NCI-H2029 (cell line): ENCODE results near the gene DIABLO.
"Not testable (repeated sequence)": the region's sequence is repeated elsewhere in the genome, so short reads cannot be mapped to it uniquely, and the experiment has no call there.

Source experiments
- DNase-seq: peaks from one replicate; lab custom pipeline; 2025; lab: John Stamatoyannopoulos, UW

Gene DIABLO

GRCh38 chr12:122189626-122190475 lies 36.0 kb downstream of the DIABLO start:
- no peak for DNase-seq

DNA sequence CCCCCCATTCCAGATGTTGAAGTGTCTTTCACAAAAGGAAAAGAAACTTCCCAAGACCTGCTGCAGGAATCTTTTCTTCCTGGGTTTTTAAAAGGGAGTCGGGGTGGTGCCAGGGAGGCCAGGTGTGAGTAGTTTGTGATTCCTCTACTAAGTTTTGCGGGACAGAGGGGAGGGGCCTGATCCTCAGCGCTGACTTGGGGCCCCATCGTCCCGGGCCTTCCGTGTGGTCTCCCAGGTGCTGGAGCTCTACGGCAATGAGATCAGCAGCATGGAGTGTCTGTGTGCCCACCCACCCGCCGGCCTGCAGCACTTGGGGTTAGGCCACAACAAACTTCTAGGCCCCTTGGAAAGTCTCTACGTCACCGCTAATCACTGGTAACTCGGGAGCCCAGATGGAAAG lies 38.4 kb downstream of the DIABLO start:
- DNase-seq = no peak

GRCh38 chr12:122185494-122186082 lies 40.3 kb downstream of the DIABLO start:
- no peak for DNase-seq

DNA sequence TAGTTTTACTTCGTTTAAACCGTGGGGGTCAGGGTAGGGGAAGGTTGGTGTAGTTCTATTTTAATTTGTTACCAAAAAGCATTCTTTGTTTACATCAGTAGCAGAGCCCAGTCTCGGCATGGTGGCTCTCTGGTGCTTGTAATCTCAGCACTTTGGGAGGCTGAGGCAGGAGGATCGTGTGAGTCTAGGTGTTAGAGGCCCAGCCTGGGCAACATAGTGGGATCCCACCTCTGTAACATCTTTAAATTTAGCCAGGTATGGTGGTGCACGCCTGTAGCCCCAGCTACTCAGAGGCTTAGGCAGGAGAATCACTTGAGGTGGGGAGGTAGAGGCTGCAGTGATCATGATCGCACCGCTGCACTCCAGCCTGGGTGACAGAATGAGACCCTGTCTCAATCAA lies 40.8 kb downstream of the DIABLO start:
- no peak for DNase-seq

- DNase-seq = no peak
Observed at GRCh38 chr12:122184517-122184916, 41.3 kb downstream of the DIABLO start.

DNA sequence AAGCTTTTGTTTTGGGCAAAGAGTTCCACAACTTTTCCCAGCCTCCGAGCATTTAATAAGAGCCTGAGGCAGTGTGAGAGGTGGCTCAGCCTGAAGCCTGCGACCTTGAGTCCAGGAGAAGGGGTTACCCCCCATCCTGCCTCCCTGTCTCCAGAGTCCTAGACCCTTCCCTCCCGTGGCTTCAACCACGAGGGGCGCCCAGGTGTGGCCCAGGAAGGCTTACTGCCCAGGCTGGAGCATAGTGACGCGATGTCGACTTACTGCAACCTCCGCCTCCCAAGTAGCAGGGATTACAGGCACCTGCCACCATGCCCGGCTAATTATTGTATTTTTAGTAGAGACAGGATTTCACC lies 42.3 kb downstream of the DIABLO start:
- no peak for DNase-seq

DNA sequence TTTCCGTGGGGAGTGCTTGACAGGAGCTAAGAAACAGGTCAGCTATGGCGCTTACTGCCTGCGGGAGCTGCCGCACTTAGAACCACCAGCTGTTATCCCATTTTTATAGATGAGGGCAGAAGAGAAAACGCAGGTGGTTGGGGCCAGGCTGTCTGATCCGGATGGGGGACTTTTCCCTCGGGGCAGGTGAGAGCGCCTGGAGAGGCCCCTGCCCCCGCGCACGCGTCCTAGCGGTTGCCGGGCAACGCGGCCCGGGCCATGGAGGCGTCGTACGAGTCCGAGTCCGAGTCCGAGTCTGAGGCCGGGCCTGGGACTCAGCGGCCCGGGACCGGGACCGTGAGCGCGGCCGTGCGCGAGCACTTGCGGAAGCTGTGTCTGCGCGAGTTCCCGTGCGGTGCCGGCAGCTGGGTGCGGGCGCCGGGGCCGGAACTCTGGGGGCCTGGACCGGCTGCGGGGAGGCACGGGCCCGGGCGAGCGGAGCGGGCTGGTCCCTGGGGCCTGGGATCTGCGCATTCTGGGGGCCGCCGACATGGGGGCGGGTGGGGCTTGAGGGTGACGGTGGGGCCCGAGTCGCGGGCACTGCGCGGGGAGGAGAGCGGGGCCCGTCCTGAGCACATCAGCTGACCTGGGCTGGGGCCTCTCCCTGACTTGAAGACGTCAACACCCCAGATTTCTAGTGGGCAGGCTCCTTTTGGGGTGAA lies 42.8 kb downstream of the DIABLO start, which contains the start of gene LRRC43:
Gene LRRC43 (plus strand): TSS at position 237 of the 701 bp plus-strand sequence. CDS start 22 bp downstream, at position 259.
- DNase-seq = peak; percentile 35

- not testable (repeated sequence) for DNase-seq
Observed at GRCh38 chr12:122176473-122176872, 49.4 kb downstream of the DIABLO start.

DNA sequence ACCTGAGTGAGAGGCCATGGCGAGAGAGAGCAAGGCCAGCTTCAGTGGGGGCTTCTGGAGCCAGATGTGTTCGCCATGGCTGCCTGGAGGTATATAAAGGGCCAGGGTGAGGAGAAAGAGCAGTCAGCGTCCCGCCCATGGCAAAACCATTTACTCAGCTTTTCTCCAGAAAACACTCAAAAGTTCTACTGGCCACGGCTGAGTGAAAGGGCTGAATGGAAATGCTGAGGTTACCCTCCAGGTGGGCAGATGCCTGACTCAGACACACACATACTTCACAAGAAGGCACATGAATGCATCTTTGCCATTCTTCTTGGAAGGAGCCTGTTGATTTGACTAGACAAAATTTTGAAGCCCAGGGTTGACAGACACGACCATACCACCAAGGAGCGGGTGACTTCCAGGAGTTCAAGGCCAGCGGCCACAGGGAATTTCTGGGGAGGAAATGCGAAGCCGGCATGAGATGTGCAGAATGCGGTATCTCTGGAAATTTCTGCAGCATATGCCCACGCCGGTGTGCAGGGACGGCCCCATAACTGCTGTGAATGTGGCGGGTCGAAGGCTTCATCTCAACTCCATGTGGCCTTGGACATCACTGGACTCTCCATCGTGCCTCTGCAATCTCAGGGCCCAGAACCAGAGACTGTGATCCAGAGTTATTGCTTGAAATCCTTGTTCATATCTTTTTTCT lies 51.6 kb downstream of the DIABLO start, which contains the start of gene IL31:
Gene IL31 (minus strand): TSS at position 67 of the 691 bp plus-strand sequence. CDS start 49 bp downstream, at position 18.
- DNase-seq = no peak

- DNase-seq = no peak
Observed at GRCh38 chr12:122172262-122172939, 53.5 kb downstream of the DIABLO start.

DNA sequence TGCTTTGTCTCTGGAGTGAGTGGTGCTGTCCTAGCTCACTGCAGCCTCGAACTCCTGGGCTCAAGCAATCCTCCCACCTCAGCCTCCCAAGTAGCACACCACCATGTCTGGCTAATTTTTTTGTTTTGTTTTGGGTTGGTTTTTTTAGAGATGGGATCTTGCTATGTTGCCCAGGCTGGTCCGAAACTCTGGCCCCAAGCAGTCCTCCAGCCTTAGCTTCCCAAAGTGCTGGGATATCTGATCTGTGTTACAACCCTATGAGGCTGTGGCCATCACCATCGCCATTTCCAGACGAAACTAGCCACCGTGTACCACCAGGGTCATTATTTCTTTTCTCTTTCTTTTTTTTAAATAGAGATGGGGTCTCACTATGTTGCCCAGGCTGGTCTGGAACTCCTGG lies 54.5 kb downstream of the DIABLO start:
- DNase-seq = no peak

- DNase-seq = no peak
Observed at GRCh38 chr12:122168492-122168891, 57.4 kb downstream of the DIABLO start.

DNA sequence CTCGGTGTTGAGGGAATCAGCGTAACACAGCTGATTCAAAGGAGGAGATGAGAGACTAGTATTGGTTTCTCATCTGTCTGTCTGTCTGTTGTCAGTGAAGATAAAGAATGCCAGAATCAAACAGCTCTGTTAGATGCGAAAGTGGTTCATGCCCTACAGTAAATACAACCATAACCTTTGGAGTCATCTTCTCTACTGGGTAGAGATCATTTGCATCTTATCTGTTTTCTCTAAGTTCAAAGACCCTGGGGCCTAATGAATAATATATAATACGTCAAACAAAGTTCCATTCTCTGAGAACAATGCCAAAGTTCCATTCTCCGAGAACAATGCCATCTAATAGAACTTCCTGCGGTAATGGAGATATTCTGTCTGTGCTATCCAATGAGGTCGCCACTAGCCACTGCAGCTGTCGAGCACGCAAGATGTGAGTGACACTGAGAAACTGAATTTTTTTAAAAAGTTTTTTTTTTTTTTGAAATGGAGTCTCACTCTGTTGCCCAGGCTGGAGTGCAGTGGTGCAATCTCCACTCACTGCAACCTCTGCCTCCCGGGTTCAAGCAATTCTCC lies 58.4 kb downstream of the DIABLO start:
- DNase-seq = no peak

DNA sequence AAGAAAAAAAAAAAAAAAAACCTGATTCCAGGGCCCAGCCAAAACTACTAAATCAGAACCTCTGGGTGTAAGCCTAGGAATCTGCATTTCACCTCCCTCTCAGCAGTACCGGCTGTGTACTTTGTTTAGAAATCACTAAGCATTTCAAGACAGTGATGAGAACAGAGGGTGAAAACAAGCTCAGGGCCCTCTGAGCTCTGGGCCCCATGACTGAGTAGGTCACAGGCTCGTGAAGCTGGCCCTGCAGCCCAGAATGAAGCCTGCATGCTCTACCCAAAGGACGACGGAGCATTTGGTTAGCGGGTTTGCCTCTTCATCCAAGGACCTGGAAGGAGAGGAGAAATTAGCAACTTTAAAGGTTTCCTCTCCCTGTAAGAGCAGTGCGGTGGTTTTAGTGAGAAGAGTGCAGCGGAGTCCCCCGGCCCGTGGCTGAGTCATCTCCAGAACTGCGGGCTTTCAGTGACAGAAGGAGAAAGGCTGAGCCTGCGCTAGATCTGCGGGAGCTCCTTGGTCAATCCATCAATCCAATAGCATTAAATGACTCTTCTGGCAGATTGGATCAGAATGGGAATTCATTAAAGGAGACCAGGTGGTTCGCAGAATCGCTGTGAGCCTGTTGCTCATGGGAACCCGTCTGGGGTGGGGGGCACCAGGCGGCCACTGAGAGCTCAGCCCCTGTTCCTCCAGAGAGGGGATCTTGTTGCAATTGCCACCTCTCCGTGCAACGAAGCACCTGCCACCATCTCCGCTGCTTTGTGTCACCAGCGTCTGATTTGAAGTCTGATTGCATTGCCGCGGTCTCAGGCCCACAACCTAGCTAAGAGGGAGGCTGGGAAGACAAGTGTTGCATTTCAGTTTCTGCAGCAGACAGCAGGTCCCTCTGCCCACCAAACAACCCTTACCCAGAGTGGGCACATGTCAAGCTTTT lies 59.2 kb downstream of the DIABLO start:
- DNase-seq = no peak

DNA sequence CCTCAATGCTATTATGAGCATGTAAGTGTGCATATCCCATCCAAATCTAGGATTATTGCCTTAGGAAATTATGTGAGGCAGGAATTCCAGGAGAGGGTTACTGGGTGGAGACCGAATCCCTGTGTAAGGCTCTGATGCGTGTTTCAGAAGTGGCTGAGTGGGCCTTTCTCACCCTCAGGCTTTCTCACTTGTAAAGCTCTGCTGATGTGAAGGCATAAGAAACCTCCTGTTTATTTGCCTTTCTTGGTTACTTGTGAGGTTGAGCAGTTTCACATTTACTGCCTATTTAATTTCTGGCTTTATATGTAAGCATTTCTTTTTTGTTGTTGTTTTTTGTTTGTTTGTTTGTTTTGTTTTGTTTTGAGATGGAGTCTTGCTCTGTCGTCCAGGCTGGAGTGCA lies 62.9 kb downstream of the DIABLO start:
- no peak for DNase-seq

- DNase-seq = no peak
Observed at GRCh38 chr12:122161682-122162081, 64.2 kb downstream of the DIABLO start.

GRCh38 chr12:122160761-122161160 lies 65.1 kb downstream of the DIABLO start:
- no peak for DNase-seq

DNA sequence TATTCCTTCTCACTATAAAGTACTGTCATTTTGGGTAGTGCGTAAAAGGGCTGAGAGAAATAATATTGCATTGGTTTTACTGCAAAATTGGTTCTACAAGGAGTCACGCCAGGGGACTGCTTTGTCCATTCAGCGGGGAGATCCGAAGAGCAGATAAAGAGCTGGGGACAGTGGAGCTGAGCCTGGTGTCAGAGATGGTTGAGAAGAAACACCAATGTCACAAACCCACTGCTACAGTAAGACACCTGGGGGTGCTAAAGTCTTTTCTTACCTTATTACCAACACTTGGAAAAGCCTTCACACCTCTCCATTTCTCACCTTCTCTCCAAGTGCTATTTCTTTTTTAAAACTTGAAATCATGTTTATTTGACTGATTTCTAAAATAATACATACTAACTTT lies 66.0 kb downstream of the DIABLO start:
- no peak for DNase-seq

DNA sequence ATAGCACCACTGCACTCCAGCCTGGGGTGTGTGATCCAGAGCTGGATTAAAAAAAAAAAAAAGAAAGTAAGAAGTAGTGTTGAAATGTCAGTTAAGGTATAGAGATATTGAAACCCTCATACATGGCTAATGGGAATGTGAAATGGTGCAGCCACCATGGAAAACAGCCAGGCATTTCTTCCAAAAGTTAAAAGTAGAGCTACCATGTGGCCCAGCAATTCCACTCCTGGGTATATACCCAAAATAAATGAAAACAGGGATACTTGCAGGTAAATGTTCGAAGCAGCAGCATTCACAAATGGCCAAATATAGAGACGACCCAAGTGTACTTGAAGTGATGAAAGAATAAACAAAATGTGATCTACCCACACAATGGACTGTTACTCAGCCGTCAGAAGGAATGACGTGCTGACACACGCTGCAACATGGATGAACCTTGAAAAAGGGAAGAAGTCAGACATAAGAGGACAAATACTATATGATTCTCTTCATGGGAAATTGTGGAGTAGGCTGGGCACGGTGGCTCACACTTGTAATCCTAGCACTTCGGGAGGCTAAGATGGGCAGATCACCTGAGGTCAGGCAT lies 67.1 kb downstream of the DIABLO start:
- DNase-seq = no peak
